WERI-Rb-1 (cell line): ENCODE data around the gene SLC4A5.

Source experiments
- DNase-seq: peaks from one replicate; pipeline ENCODE4 v3.0.0-alpha.2; 2020
- H3K27ac ChIP-seq: fragments of 250-450 bp; sonication (Bioruptor Pico); 2 replicates; pipeline ENCODE4 v1.5.1; 2020; ENCODE audit warnings: mild to moderate bottlenecking, moderate library complexity
- H3K27me3 ChIP-seq: fragments of 250-450 bp; sonication (Bioruptor Pico); 2 replicates; pipeline ENCODE4 v1.5.1; 2021; ENCODE audit warnings: mild to moderate bottlenecking, low read depth, moderate library complexity; ENCODE audit not compliant: insufficient read depth, severe bottlenecking
- H3K36me3 ChIP-seq: fragments of 250-450 bp; sonication (Bioruptor Pico); 2 replicates; pipeline ENCODE4 v1.5.1; 2020; ENCODE audit warnings: mild to moderate bottlenecking, moderate library complexity
- H3K4me3 ChIP-seq: 2 replicates; pipeline ENCODE4 v1.5.1; 2011; ENCODE audit warnings: low read depth, mild to moderate bottlenecking, control low read depth, low read length
- H3K9me3 ChIP-seq: fragments of 250-450 bp; sonication (Bioruptor Pico); 2 replicates; pipeline ENCODE4 v1.5.1; 2021; ENCODE audit warnings: mild to moderate bottlenecking, moderate library complexity; ENCODE audit not compliant: severe bottlenecking
- TF ChIP-seq, protein P1 (sequence below): IDR thresholded peaks from 2 replicates; pipeline ENCODE4 v1.5.1; 2011; ENCODE audit warnings: low read depth, mild to moderate bottlenecking, control low read depth, inconsistent platforms, low read length

SLC4A5 gene

DNA sequence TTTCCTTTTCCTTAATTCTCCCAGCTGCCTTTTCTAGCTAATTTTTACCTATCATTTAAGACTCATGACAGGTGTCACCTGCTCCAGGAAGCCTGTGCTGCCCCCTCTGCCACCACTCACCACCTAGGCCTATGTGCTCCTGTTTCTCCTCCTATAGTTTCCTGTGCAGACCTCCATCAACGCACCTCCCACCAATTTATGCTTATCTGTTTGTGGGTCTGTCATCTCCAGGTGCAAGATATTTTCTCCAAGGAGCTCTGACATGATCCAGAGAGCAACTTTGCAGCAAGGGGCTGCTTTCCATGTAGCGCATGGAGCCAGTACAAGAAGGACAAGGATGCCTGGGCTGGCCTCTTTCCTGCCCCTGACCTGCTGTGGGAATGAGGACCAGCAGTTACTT, 42.7 kb downstream of the SLC4A5 start:
- no peak overlapping the region for H3K4me3 ChIP-seq
- H3K27ac ChIP-seq, result no peak overlapping the region

DNA sequence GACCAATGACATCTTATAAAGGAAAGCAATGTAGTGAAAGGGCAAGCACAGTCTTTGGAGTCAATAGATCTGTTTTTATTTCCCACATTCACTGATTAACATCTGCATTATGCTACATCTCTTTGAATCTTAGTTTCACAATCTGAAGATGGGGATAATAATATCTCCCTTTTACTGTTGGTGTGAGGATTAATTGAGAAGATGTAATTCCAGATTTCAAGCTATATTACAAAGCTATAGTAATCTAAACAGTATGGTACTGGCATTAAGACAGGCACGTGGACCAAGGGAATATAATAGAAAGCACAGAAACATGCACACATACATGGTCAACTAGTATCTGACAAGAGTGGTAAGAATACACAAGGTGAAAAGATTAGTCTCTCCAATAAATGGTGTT, 45.3 kb downstream of the SLC4A5 start:
- Histone ChIP-seq H3K9me3 (peaks cover 7% of the 10 kb centered on the region), H3K36me3 (peaks cover 7% of the 10 kb centered on the region; the same call in 1 of the 2 replicates), H3K27ac (no peak overlapping the region), H3K27me3 (no peaks in the 10 kb centered on the region), H3K4me3 (no peak overlapping the region)
- TF ChIP-seq, protein P1, sequence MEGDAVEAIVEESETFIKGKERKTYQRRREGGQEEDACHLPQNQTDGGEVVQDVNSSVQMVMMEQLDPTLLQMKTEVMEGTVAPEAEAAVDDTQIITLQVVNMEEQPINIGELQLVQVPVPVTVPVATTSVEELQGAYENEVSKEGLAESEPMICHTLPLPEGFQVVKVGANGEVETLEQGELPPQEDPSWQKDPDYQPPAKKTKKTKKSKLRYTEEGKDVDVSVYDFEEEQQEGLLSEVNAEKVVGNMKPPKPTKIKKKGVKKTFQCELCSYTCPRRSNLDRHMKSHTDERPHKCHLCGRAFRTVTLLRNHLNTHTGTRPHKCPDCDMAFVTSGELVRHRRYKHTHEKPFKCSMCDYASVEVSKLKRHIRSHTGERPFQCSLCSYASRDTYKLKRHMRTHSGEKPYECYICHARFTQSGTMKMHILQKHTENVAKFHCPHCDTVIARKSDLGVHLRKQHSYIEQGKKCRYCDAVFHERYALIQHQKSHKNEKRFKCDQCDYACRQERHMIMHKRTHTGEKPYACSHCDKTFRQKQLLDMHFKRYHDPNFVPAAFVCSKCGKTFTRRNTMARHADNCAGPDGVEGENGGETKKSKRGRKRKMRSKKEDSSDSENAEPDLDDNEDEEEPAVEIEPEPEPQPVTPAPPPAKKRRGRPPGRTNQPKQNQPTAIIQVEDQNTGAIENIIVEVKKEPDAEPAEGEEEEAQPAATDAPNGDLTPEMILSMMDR, result no peak
- DNase-seq, result no peak

More for the DNA sequence above, 42.7 kb downstream of the SLC4A5 start:
- H3K27me3 ChIP-seq, result no peaks in the 10 kb centered on the region
- DNase-seq, result no peak
- TF ChIP-seq, protein P1, result no peak
- H3K9me3 ChIP-seq, result peaks cover 7% of the 10 kb centered on the region
- peaks cover 7% of the 10 kb centered on the region for H3K36me3 ChIP-seq

DNA sequence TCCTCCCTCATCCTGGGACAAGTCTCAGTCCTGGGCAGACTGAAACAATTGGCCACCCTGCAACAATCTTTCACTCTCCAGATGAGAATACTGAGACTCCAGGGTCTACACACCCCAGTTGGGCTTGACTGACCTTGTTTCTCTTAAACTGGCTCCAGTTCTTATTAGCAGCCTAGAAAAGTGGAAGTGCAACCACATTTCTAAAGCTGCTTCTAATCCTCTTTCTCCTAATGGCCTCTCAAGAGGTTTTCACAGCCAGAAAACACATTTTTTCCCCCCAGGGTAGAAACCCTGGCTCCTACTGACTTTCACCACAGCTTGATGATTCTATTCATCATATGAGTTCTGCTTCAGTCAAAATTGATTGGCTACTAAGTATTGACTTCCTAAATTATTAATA, 45.8 kb downstream of the SLC4A5 start:
- DNase-seq, result no peak
- H3K4me3 ChIP-seq, result no peak overlapping the region
- peaks cover 7% of the 10 kb centered on the region for H3K9me3 ChIP-seq
- H3K36me3 ChIP-seq, result peaks cover 7% of the 10 kb centered on the region; the same call in 1 of the 2 replicates
- no peak overlapping the region for H3K27ac ChIP-seq
- TF ChIP-seq, protein P1, result no peak
- H3K27me3 ChIP-seq, result no peaks in the 10 kb centered on the region

DNA sequence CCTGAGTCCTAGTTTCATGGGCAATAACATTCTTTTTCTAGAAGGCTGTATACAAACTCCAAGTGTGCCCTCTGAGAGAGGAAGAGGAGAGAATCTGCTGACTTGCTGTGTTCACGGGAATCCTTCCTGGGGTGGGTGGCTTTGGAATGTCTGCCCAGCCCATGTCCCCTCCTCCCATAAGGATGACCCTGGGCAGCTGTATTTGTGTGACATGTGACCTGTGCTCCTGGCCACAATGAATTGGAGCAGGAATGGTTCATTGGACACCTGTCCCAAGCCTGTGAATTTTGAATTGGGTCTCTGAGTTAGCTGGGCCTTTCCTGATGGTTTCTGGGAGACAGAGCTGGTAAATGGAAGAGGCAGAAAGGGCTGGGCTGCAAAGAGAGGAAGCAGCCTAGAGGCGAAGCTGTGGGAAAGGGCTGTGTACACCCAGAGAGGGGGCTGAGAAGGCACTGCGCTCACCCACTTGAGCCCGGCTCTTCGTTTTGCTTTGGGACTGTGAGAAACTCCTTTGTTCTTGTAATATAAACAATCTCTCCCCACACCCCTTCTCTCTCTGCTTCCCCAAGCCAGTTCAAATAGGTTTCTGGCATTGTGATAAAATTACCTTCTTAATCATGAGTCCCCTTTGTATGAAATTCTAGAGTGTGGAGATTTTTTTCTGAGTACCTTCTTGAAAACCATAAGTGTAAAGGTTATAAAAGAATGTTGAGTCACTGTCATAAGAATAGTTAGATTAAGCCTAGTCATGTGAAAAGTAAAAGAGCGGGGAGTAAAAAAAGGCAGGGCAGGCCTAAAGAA, 49.8 kb downstream of the SLC4A5 start:
- no peak overlapping the region for H3K4me3 ChIP-seq
- H3K36me3 ChIP-seq, result no peaks in the 10 kb centered on the region; the same call in 1 of the 2 replicates
- H3K9me3 ChIP-seq, result peaks cover 3% of the 10 kb centered on the region
- TF ChIP-seq, protein P1, result no peak
- DNase-seq, result no peak
- no peaks in the 10 kb centered on the region for H3K27me3 ChIP-seq
- no peak overlapping the region for H3K27ac ChIP-seq

DNA sequence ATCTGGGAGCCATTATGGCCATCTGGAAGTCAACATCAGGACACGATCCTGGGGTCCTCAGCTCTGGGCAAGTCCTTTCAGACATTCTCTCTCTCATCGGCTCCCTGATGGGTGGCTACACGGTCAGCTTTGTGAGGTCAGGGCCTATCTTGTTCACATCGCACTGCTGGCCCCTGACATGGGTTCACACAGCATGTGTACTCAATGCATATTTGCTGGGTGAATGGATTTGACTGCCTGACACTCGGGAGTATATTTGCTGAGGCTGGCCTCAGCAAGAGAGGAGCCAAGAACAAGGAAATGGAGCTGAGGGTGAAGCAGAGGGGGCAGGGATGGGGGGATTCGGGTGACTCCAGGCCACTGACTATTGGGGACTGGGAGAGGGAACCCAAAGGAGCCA, 50.5 kb downstream of the SLC4A5 start:
- no peak for DNase-seq
- TF ChIP-seq, protein P1, result no peak
- no peaks in the 10 kb centered on the region; the same call in 1 of the 2 replicates for H3K36me3 ChIP-seq
- no peaks in the 10 kb centered on the region for H3K27me3 ChIP-seq
- H3K4me3 ChIP-seq, result no peak overlapping the region
- H3K9me3 ChIP-seq, result no peaks in the 10 kb centered on the region
- H3K27ac ChIP-seq, result no peak overlapping the region
